Mesenchymal stem cell (in vitro differentiated cells and primary cell): ENCODE results near the gene BCORL1.

Experiments used
- DNase-seq: peaks from one replicate; pipeline ENCODE4 v3.0.0-alpha.2; 2013
- H2AFZ ChIP-seq: one replicate; pipeline ENCODE4 v1.6.1; 2013; ENCODE audit warnings: low read depth, mild to moderate bottlenecking, control low read depth, inconsistent platforms, low read length, moderate library complexity
- H2AK5ac ChIP-seq: 2 replicates; pipeline ENCODE4 v1.6.1; 2013; ENCODE audit warnings: low read length, moderate library complexity, mild to moderate bottlenecking, inconsistent platforms; ENCODE audit not compliant: severe bottlenecking
- H2BK120ac ChIP-seq: one replicate; pipeline ENCODE4 v1.6.1; 2013; ENCODE audit warnings: low read depth, mild to moderate bottlenecking, inconsistent platforms, low read length, moderate library complexity
- H2BK12ac ChIP-seq, 2 experiments: one replicate each; pipeline ENCODE4 v1.6.1; 2013; ENCODE audit warnings: inconsistent platforms in 2 of 2, low read length in 2 of 2, mild to moderate bottlenecking in 2 of 2, moderate library complexity in 2 of 2, control low read depth in 1 of 2
- H2BK15ac ChIP-seq: one replicate; pipeline ENCODE4 v1.6.1; 2013; ENCODE audit warnings: mild to moderate bottlenecking, low read depth, inconsistent platforms; ENCODE audit not compliant: poor library complexity, severe bottlenecking
- H2BK5ac ChIP-seq: 2 replicates; pipeline ENCODE4 v1.6.1; 2013; ENCODE audit warnings: low read depth, mild to moderate bottlenecking, low read length, control low read depth, inconsistent platforms; ENCODE audit not compliant: poor library complexity, severe bottlenecking
- H3K14ac ChIP-seq, 2 experiments: one replicate each; pipeline ENCODE4 v1.6.1; 2013; ENCODE audit warnings: inconsistent platforms in 2 of 2, low read length in 2 of 2, control low read depth in 1 of 2, mild to moderate bottlenecking in 1 of 2, moderate library complexity in 1 of 2
- H3K18ac ChIP-seq, 2 experiments: one replicate each; pipeline ENCODE4 v1.6.1; 2013; ENCODE audit warnings: inconsistent platforms in 2 of 2, low read length in 2 of 2, control low read depth in 1 of 2, low read depth in 1 of 2, mild to moderate bottlenecking in 1 of 2
- H3K23ac ChIP-seq, 2 experiments: one replicate each; pipeline ENCODE4 v1.6.1; 2013; ENCODE audit warnings: inconsistent platforms in 2 of 2, low read length in 2 of 2, mild to moderate bottlenecking in 2 of 2, moderate library complexity in 2 of 2, control low read depth in 1 of 2
- H3K27ac ChIP-seq: 2 replicates; pipeline ENCODE4 v1.5.1; 2013; ENCODE audit warnings: mild to moderate bottlenecking, moderate library complexity, low read length, control low read depth, inconsistent platforms; ENCODE audit not compliant: poor library complexity, severe bottlenecking
- H3K27me3 ChIP-seq, 2 experiments: 2 replicates each; pipeline versions ENCODE4 v1.6.1 to v1.7.0; 2013; ENCODE audit warnings: low read length in 2 of 2, mild to moderate bottlenecking in 2 of 2, moderate library complexity in 2 of 2, control low read depth in 1 of 2, inconsistent platforms in 1 of 2; ENCODE audit not compliant: control insufficient read depth in 1 of 2, insufficient read depth in 1 of 2
- H3K36me3 ChIP-seq, 2 experiments: 2 replicates each; pipeline versions ENCODE4 v1.6.1 to v1.7.0; 2013; ENCODE audit warnings: low read length in 2 of 2, control low read depth in 1 of 2, inconsistent platforms in 1 of 2, low read depth in 1 of 2, mild to moderate bottlenecking in 1 of 2; ENCODE audit not compliant: insufficient read depth in 2 of 2, control insufficient read depth in 1 of 2
- H3K4ac ChIP-seq, 2 experiments: one replicate each; pipeline ENCODE4 v1.6.1; 2013; ENCODE audit warnings: inconsistent platforms in 2 of 2, low read length in 2 of 2, mild to moderate bottlenecking in 2 of 2, moderate library complexity in 2 of 2, control low read depth in 1 of 2, low read depth in 1 of 2
- H3K4me1 ChIP-seq: 2 replicates; pipeline ENCODE4 v1.6.1; 2013; ENCODE audit warnings: low read depth, low read length, control low read depth; ENCODE audit not compliant: control insufficient read depth, insufficient read depth
- H3K4me2 ChIP-seq: 2 replicates; pipeline ENCODE4 v1.6.1; 2013; ENCODE audit warnings: low read length, mild to moderate bottlenecking, inconsistent platforms; ENCODE audit not compliant: poor library complexity, severe bottlenecking
- H3K4me3 ChIP-seq, 2 experiments: 2 replicates each; pipeline versions ENCODE4 v1.5.1 to v1.7.0; 2013; ENCODE audit warnings: low read length in 2 of 2, mild to moderate bottlenecking in 2 of 2, control low read depth in 1 of 2, low read depth in 1 of 2; ENCODE audit not compliant: insufficient read depth in 1 of 2
- H3K79me1 ChIP-seq: replicated peaks from 2 replicates; pipeline ENCODE4 v1.6.1; 2013; ENCODE audit warnings: mild to moderate bottlenecking, control low read depth, low read length, inconsistent platforms; ENCODE audit not compliant: poor library complexity, severe bottlenecking
- H3K9ac ChIP-seq: 2 replicates; pipeline ENCODE4 v1.7.0; 2013; ENCODE audit warnings: mild to moderate bottlenecking, low read length, moderate library complexity
- H3K9me3 ChIP-seq: 2 replicates; pipeline ENCODE4 v1.7.0; 2013; ENCODE audit warnings: mild to moderate bottlenecking, low read length; ENCODE audit not compliant: control insufficient read depth
- H4K8ac ChIP-seq: one replicate; pipeline ENCODE4 v1.6.1; 2013; ENCODE audit warnings: inconsistent platforms, mild to moderate bottlenecking, low read length, moderate library complexity
- H4K91ac ChIP-seq: one replicate; pipeline ENCODE4 v1.6.1; 2013; ENCODE audit warnings: mild to moderate bottlenecking, low read length, inconsistent platforms
- WGBS: methylation state at CpG from one replicate; pipeline ENCODE4 v1.1.7; 2013; ENCODE audit warnings: mixed read lengths; 5-methylcytosine and 5-hydroxymethylcytosine counted together

BCORL1 gene

GRCh38 chrX:129945131-129945530, 37.3 kb upstream of the BCORL1 start:
- Histone ChIP-seq H3K4ac (no peak overlapping the region), H3K4me3 (no peak overlapping the region), H2AK5ac (no peak overlapping the region), H3K18ac (peak overlapping the region in 1 of 2 experiments; percentile 3), H3K27ac (no peak overlapping the region), H2BK5ac (no peak overlapping the region), H3K27me3 (peaks cover 7 to 14% of the 10 kb centered on the region in 2 experiments), H3K4me2 (no peak overlapping the region), H4K91ac (no peak overlapping the region), H3K79me1 (no peaks in the 10 kb centered on the region), H2BK12ac (no peak overlapping the region), H3K4me1 (no peaks in the 10 kb centered on the region), H4K8ac (no peak overlapping the region), H3K9me3 (no peaks in the 10 kb centered on the region), H3K36me3 (no peaks in the 10 kb centered on the region), H3K23ac (no peak overlapping the region), H2BK120ac (no peak overlapping the region), H3K14ac (no peak overlapping the region), H2AFZ (no peak overlapping the region), H3K9ac (no peak overlapping the region), H2BK15ac (no peak overlapping the region)
- WGBS = no CpG with 5 or more reads among the region's 1 CpG
- DNase-seq = peak; percentile 51

GRCh38 chrX:129953334-129953648, 29.1 kb upstream of the BCORL1 start:
- Histone ChIP-seq H3K36me3 (no peaks in the 10 kb centered on the region), H3K14ac (no peak overlapping the region), H4K8ac (peak overlapping the region; percentile 27), H3K23ac (no peak overlapping the region), H2BK15ac (no peak overlapping the region), H2BK12ac (no peak overlapping the region), H3K18ac (no peak overlapping the region), H3K4me3 (peak overlapping the region in 1 of 2 experiments; percentile 36), H3K79me1 (no peaks in the 10 kb centered on the region), H2BK120ac (no peak overlapping the region), H2BK5ac (no peak overlapping the region), H2AK5ac (no peak overlapping the region), H3K4ac (no peak overlapping the region), H3K27me3 (peaks cover 0 to 41% of the 10 kb centered on the region in 2 experiments), H3K9me3 (no peaks in the 10 kb centered on the region), H3K27ac (no peak overlapping the region), H3K4me1 (peaks cover 12% of the 10 kb centered on the region), H3K9ac (no peak overlapping the region), H2AFZ (no peak overlapping the region), H3K4me2 (peak overlapping the region; percentile 63), H4K91ac (no peak overlapping the region)
- no peak for DNase-seq
- 28% methylated on average over 7 of the region's 18 CpGs for WGBS

GRCh38 chrX:129953881-129954280, 28.6 kb upstream of the BCORL1 start:
- Histone ChIP-seq H3K23ac (no peak overlapping the region), H2BK12ac (no peak overlapping the region), H3K9ac (no peak overlapping the region), H4K8ac (no peak overlapping the region), H2AK5ac (no peak overlapping the region), H2BK120ac (no peak overlapping the region), H3K14ac (no peak overlapping the region), H3K4me2 (no peak overlapping the region), H3K79me1 (no peaks in the 10 kb centered on the region), H3K36me3 (no peaks in the 10 kb centered on the region), H2AFZ (no peak overlapping the region), H3K4me1 (peaks cover 12% of the 10 kb centered on the region), H3K18ac (no peak overlapping the region), H3K27me3 (peaks cover 0 to 41% of the 10 kb centered on the region in 2 experiments), H3K4me3 (no peak overlapping the region), H4K91ac (no peak overlapping the region), H2BK15ac (no peak overlapping the region), H3K9me3 (no peaks in the 10 kb centered on the region), H3K27ac (no peak overlapping the region), H3K4ac (no peak overlapping the region), H2BK5ac (no peak overlapping the region)
- no peak for DNase-seq
- 93% methylated on average over 2 of the region's 4 CpGs for WGBS

GRCh38 chrX:129954804-129955203, 27.6 kb upstream of the BCORL1 start:
- H2AK5ac ChIP-seq = no peak overlapping the region
- no peak overlapping the region for H3K4me3 ChIP-seq
- H3K18ac ChIP-seq = no peak overlapping the region
- peaks cover 0 to 42% of the 10 kb centered on the region in 2 experiments for H3K27me3 ChIP-seq
- no peak overlapping the region for H3K4me2 ChIP-seq
- DNase-seq = no peak
- H2BK15ac ChIP-seq = no peak overlapping the region
- H3K4ac ChIP-seq = no peak overlapping the region
- WGBS = 52% methylated on average over 2 of the region's 3 CpGs
- H3K14ac ChIP-seq = no peak overlapping the region
- H3K27ac ChIP-seq = no peak overlapping the region
- H3K23ac ChIP-seq = no peak overlapping the region
- H2AFZ ChIP-seq = no peak overlapping the region
- no peaks in the 10 kb centered on the region for H3K79me1 ChIP-seq
- no peaks in the 10 kb centered on the region for H3K36me3 ChIP-seq
- H3K9ac ChIP-seq = no peak overlapping the region
- H3K4me1 ChIP-seq = peaks cover 17% of the 10 kb centered on the region
- H2BK5ac ChIP-seq = no peak overlapping the region
- H4K8ac ChIP-seq = no peak overlapping the region
- no peaks in the 10 kb centered on the region for H3K9me3 ChIP-seq
- H2BK120ac ChIP-seq = no peak overlapping the region
- H2BK12ac ChIP-seq = no peak overlapping the region
- H4K91ac ChIP-seq = no peak overlapping the region
